ENCODE measurements around the gene C18orf32.
"Not testable (repeated sequence)": the region's sequence is repeated elsewhere in the genome, so short reads cannot be mapped to it uniquely, and the experiment has no call there.

C18orf32 gene

GRCh38 chr18:49500201-49500921 is 13.3 kb upstream of the C18orf32 start:
- no peak for DNase-seq

DNA sequence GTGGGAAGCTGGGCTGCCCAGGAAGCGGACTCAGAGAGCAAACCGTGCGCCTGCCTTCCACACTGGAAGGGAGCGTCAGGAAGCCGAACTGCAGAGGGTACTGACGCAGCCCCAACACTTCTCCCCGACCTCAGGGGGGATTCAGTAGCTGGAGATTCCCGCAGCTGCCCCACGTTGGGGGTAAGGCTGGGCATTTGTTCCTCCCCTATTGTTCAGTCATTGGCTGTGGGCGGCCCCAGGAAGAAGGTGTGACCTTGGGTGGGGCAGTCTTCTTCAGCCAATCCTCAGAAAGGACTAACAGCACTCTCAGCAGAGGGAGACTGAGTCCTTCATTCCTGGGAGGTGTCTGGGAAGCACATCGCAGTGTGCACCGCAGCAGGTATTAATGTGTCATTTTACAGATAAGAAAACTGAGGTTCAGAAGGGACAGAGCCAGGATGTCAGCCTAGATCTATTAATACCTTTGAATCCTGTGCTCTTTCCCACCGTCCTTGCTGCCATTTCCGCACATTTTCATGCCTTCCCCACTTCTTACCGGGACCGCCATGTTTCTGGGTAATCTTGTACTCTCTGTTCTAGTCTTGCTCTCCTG is 12.1 kb upstream of the C18orf32 start:
- DNase-seq: no peak

- no peak for DNase-seq
Observed at GRCh38 chr18:49495480-49495879, 8.4 kb upstream of the C18orf32 start.

DNA sequence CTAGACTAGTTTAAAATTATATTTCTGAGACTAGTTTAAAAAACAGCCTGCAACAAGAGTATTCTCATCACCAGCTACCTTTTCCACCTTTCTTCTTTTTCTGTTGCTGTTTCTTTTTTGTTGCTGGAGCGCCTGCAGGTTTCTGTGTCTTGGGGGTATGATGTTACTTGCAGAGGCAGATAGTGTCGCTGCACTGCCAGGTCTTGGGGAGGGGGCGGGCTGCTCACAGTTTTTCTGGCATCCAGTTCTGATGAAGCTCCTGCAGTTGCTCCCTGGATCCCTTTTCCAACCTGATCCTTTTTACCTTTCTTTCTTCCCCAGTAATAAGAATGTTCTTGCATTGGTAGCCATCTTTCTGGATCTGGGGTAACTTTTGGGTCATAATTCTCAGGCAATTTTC is 8.0 kb upstream of the C18orf32 start:
- DNase-seq: no peak

- no peak for DNase-seq
Observed at GRCh38 chr18:49494660-49495059, 7.6 kb upstream of the C18orf32 start.

GRCh38 chr18:49492694-49493033 is 5.6 kb upstream of the C18orf32 start:
- no peak for DNase-seq

- peak; percentile 79 to 86 for DNase-seq
Observed at GRCh38 chr18:49491857-49492693, 5.0 kb upstream of the C18orf32 start, which contains the start of gene RPL17. RPL17 (minus strand) TSS chr18:49492465.

DNA sequence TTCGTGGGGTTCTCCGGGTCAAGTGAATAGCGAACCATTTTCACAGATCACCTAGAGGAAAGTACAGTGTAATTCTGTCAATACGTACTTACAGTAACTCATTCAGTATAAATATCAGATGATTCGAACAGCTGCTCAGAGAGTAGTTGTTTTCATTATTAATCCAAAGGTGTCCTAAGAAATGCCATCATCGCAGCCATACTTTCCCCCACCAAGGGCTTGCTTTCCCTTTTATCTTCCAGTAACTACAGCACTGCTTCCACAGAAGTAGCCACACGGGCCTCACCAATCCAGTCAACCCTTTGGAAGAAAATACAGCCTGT is 4.5 kb upstream of the C18orf32 start:
- DNase-seq: no peak

- DNase-seq: no peak
Observed at GRCh38 chr18:49490246-49490762, 3.3 kb upstream of the C18orf32 start.

- DNase-seq: peak in 1 of 2 experiments; percentile 13
Observed at GRCh38 chr18:49487711-49488310, 777 bp upstream of the C18orf32 start.

DNA sequence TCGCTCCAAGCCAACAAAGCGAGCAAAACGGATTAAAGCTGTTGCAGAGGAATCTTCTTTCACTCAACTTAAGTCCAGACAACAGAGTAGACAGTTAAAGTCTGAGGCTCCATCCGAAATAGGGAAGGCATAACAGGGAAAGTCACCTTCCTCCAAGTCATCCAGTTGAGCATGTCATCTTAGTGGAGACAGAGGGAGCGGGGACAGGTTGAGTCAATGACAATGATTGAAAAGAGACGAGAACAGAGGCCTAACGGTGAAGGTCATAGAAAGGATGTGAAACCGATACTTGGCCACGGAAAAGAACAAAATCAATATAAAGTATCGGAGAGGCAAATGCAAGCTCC is 455 bp downstream of the C18orf32 start:
- DNase-seq: no peak

GRCh38 chr18:49486134-49486533 is 900 bp downstream of the C18orf32 start:
- DNase-seq: no peak

DNA sequence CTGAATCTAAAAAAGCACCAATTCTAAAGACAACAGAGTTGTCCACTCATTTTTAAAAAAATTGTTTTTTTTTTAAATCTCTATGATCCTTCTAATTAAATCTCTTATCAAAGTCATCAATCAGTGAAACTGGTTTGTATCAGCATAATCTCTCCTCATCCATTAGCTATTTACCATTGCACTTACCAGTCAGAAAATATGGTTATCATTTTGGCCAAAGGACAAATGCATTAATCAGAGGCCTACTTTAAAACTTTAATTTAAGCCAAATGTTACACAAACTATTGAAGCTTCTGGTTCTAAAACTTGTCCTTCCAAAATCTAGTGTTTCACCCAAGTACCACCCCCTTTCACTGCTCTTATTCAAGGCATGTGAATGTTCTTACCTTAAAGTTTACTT is 3.8 kb downstream of the C18orf32 start:
- DNase-seq: no peak

DNA sequence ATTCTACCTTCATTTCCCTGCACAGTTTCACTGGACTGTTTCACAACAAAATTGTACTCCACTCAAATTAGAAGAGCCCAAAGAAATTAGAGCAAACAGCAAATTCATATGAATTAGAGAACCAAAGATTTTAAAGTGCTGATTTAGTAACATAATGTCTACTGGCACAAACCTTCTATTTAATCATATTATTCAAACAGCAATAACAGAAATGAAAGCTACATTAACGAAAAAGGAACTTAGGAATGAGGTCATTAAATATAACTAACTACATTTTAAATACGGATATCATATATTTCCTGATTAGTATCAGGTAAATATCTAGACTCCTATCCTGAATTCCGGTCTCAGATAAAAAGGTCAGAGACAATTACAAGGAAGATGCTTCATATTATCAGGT is 5.1 kb downstream of the C18orf32 start:
- no peak for DNase-seq

- no peak for DNase-seq
Observed at GRCh38 chr18:49481317-49481716, 5.7 kb downstream of the C18orf32 start.

- DNase-seq: no peak
Observed at GRCh38 chr18:49479381-49480137, 7.5 kb downstream of the C18orf32 start.

DNA sequence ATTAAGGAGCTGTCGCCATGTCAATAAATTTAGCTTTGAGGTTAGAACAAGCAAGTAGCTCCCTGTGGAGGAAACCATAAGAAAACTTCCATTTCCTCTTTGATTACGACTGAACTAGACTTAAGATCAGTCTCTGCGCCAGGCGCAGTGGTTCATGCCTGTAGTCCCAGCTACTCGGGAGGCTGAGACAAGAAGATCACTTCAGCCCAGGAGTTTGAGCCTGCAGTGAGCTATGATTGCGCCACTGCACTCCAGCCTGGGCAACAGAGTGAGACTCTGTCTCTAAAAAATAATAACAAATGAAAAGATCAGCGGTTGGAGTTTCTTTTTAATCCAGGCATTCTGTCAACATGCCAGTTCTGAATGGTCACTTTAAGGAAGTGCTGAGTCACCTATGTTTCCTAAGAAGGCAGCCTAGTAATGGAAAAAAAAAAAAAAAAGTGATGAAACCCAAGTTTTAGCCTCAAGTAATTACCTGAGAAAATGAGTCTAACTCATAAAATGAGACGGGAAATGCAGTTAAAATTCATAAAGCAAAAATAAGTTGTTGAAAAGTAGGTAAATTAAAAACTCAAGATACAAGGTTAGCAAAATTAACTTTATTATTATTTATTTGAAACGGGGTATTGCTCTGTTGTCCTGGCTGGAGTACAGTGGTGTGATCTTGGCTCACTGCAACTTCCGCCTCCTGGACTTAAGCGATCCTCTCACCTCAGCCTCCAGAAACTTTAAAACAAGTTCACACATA is 10.2 kb downstream of the C18orf32 start:
- no peak for DNase-seq

DNA sequence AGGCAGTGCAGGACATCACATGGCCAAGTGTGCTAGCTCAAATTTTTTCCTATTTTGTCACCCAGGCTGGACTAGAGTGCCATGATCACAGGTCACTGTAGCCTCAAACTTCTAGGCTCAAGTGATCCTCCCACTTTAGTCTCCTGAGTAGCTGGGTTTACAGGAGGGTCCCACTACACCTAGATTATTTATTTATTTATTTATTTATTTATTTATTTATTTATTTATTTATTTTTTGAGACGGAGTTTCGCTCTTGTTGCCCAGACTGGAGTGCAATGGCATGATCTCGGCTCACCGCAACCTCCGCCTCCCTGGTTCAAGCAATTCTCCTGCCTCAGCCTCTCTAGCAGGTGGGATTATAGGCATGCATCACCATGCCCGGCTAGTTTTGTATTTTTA is 12.1 kb downstream of the C18orf32 start:
- DNase-seq: not testable (repeated sequence)

GRCh38 chr18:49473721-49474120 is 13.3 kb downstream of the C18orf32 start:
- DNase-seq: no peak

- no peak for DNase-seq
Observed at GRCh38 chr18:49472459-49472858, 14.6 kb downstream of the C18orf32 start.

- DNase-seq: no peak
Observed at GRCh38 chr18:49471532-49471931, 15.5 kb downstream of the C18orf32 start.

GRCh38 chr18:49467599-49467998 is 19.4 kb downstream of the C18orf32 start:
- no peak for DNase-seq

Measured in activated CD4-positive, alpha-beta T cell treated with anti-CD3 and anti-CD28 coated beads, Interleukin-2, amount 50 U/mL, for 48 hours (primary cell).